Parathyroid adenoma (tissue), 2 donors: Measurements from ENCODE around the gene MPP1.

Source experiments
- H2AFZ ChIP-seq: fragments of 300-600 bp; sonication (generic); one replicate; pipeline ENCODE4 v1.7.0; 2017; ENCODE audit warnings: antibody characterized with exemption, mild to moderate bottlenecking
- H3K27ac ChIP-seq: fragments of 300-600 bp; sonication (generic); one replicate; pipeline ENCODE4 v1.7.0; 2017
- H3K27me3 ChIP-seq: fragments of 300-600 bp; sonication (generic); one replicate; pipeline ENCODE4 v1.7.0; 2017; ENCODE audit warnings: low read length; ENCODE audit not compliant: control insufficient read depth, insufficient read depth
- H3K36me3 ChIP-seq: fragments of 300-600 bp; sonication (generic); one replicate; pipeline ENCODE4 v1.7.0; 2017; ENCODE audit warnings: low read length; ENCODE audit not compliant: control insufficient read depth, insufficient read depth
- H3K4me1 ChIP-seq: fragments of 300-600 bp; sonication (generic); one replicate; pipeline ENCODE4 v1.7.0; 2017; ENCODE audit warnings: control low read depth
- H3K4me2 ChIP-seq: fragments of 300-600 bp; sonication (generic); one replicate; pipeline ENCODE4 v1.7.0; 2017; ENCODE audit warnings: low read length
- H3K4me3 ChIP-seq: fragments of 300-600 bp; sonication (generic); one replicate; pipeline ENCODE4 v1.7.0; 2017; ENCODE audit warnings: low read depth, low read length
- H3K79me2 ChIP-seq: fragments of 300-600 bp; sonication (generic); one replicate; pipeline ENCODE4 v1.7.0; 2017; ENCODE audit warnings: control low read depth
- H3K9ac ChIP-seq: fragments of 300-600 bp; sonication (generic); one replicate; pipeline ENCODE4 v1.7.0; 2017; ENCODE audit warnings: mild to moderate bottlenecking
- H3K9me3 ChIP-seq: fragments of 300-600 bp; sonication (generic); one replicate; pipeline ENCODE4 v1.7.0; 2017; ENCODE audit warnings: low read length; ENCODE audit not compliant: control insufficient read depth
- CTCF ChIP-seq: fragments of 300-600 bp; sonication (generic); IDR thresholded peaks from one replicate; pipeline ENCODE4 v1.7.0; 2017; ENCODE audit warnings: antibody characterized with exemption, mild to moderate bottlenecking
- donor health status: primary hyperparathyroidism.

Gene MPP1

GRCh38 chrX:154805696-154806091 is 409 bp upstream of the MPP1 start:
- H3K79me2 ChIP-seq: no peaks in the 10 kb centered on the region
- peak overlapping the region; percentile 66 for H3K27ac ChIP-seq
- no peaks in the 10 kb centered on the region for H3K27me3 ChIP-seq
- peak overlapping the region; percentile 66 for H3K4me3 ChIP-seq
- H3K9me3 ChIP-seq: no peaks in the 10 kb centered on the region
- H2AFZ ChIP-seq: peak overlapping the region; percentile 94
- TF ChIP-seq CTCF: no peak
- H3K4me1 ChIP-seq: no peaks in the 10 kb centered on the region
- no peak overlapping the region for H3K9ac ChIP-seq
- H3K4me2 ChIP-seq: peak overlapping the region; percentile 69
- no peaks in the 10 kb centered on the region for H3K36me3 ChIP-seq

GRCh38 chrX:154804261-154804956 is 876 bp downstream of the MPP1 start:
- Histone ChIP-seq H3K4me2 (peak overlapping the region; percentile 82), H3K36me3 (no peaks in the 10 kb centered on the region), H3K9me3 (no peaks in the 10 kb centered on the region), H3K27ac (peak overlapping the region; percentile 65), H2AFZ (peak overlapping the region; percentile 94), H3K9ac (no peak overlapping the region), H3K79me2 (no peaks in the 10 kb centered on the region), H3K27me3 (no peaks in the 10 kb centered on the region), H3K4me1 (no peaks in the 10 kb centered on the region), H3K4me3 (peak overlapping the region; percentile 66)
- no peak for TF ChIP-seq CTCF

GRCh38 chrX:154802947-154803346 is 2.3 kb downstream of the MPP1 start:
- Histone ChIP-seq H3K27ac (no peak overlapping the region), H3K4me2 (no peak overlapping the region), H3K36me3 (no peaks in the 10 kb centered on the region), H3K9ac (no peak overlapping the region), H3K27me3 (no peaks in the 10 kb centered on the region), H3K9me3 (no peaks in the 10 kb centered on the region), H3K4me1 (no peaks in the 10 kb centered on the region), H2AFZ (no peak overlapping the region), H3K79me2 (no peaks in the 10 kb centered on the region), H3K4me3 (no peak overlapping the region)
- TF ChIP-seq CTCF: no peak

GRCh38 chrX:154800478-154801210 is 4.6 kb downstream of the MPP1 start:
- Histone ChIP-seq H3K36me3 (no peaks in the 10 kb centered on the region), H3K27ac (no peak overlapping the region), H3K4me1 (no peaks in the 10 kb centered on the region), H2AFZ (no peak overlapping the region), H3K9ac (no peak overlapping the region), H3K79me2 (no peaks in the 10 kb centered on the region), H3K27me3 (no peaks in the 10 kb centered on the region), H3K4me2 (no peak overlapping the region), H3K4me3 (no peak overlapping the region), H3K9me3 (no peaks in the 10 kb centered on the region)
- TF ChIP-seq CTCF: no peak
